Metanephros (tissue), 1 donor: ENCODE measurements around the gene PLIN4. TPM values are rescaled to one million over a fixed set of nuclear protein-coding genes. Genes with fewer than 3 reads are reported as not detected.

Experiments used
- total RNA-seq: library from RNA; depleted of rRNA; stranded (reverse); fragments of >200 nt; gene quantifications from one replicate; pipeline ENCODE4 v1.2.3, GENCODE V29; 2014

The PLIN4 gene, protein sequence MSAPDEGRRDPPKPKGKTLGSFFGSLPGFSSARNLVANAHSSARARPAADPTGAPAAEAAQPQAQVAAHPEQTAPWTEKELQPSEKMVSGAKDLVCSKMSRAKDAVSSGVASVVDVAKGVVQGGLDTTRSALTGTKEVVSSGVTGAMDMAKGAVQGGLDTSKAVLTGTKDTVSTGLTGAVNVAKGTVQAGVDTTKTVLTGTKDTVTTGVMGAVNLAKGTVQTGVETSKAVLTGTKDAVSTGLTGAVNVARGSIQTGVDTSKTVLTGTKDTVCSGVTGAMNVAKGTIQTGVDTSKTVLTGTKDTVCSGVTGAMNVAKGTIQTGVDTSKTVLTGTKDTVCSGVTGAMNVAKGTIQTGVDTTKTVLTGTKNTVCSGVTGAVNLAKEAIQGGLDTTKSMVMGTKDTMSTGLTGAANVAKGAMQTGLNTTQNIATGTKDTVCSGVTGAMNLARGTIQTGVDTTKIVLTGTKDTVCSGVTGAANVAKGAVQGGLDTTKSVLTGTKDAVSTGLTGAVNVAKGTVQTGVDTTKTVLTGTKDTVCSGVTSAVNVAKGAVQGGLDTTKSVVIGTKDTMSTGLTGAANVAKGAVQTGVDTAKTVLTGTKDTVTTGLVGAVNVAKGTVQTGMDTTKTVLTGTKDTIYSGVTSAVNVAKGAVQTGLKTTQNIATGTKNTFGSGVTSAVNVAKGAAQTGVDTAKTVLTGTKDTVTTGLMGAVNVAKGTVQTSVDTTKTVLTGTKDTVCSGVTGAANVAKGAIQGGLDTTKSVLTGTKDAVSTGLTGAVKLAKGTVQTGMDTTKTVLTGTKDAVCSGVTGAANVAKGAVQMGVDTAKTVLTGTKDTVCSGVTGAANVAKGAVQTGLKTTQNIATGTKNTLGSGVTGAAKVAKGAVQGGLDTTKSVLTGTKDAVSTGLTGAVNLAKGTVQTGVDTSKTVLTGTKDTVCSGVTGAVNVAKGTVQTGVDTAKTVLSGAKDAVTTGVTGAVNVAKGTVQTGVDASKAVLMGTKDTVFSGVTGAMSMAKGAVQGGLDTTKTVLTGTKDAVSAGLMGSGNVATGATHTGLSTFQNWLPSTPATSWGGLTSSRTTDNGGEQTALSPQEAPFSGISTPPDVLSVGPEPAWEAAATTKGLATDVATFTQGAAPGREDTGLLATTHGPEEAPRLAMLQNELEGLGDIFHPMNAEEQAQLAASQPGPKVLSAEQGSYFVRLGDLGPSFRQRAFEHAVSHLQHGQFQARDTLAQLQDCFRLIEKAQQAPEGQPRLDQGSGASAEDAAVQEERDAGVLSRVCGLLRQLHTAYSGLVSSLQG (N-terminal part only)
- 10.6 TPM for total RNA-seq

DNA sequence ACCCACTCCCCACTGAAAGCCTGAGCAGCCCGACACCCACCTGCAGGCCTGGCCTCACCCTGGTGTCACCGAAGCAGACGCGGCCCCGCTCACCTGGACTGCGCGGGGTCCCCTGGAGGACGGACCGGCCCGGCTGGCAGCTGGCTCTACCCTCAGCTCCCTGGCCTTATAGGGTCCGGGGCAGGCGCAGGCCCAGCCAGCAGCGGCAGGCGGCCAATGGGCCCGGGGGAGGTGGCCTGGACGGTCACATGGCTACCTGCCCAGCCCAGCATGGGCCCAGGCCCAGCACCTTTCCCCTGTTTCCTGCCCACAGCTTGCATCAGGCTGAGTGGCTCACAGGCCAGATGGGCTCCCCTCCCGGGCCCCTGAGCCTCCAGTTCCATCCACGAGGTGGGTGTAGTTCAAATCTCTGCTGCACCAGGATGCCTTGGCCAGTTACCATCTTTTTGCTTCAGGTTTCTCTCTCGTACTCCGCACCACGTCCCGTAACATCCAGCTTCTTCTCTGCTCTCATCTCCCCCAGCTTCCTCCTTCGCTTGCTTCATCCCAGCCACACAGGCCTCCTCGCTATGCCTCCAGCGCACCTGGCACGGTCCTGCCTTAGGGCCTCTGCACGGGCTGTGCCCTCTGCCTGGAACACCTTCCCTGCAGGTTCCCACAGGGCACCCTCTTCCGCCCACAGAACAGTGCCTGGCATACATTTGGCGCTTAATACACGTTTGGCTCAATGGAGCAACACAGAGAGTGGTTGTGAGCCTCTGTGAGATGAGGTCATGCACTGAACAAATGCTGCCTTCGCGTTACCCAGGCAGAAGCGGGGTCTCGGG is at the start of gene PLIN4:
TSS of gene PLIN4 (minus strand) at position 142 of the 827 bp plus-strand sequence. CDS start 214 bp downstream, outside the sequence.

DNA sequence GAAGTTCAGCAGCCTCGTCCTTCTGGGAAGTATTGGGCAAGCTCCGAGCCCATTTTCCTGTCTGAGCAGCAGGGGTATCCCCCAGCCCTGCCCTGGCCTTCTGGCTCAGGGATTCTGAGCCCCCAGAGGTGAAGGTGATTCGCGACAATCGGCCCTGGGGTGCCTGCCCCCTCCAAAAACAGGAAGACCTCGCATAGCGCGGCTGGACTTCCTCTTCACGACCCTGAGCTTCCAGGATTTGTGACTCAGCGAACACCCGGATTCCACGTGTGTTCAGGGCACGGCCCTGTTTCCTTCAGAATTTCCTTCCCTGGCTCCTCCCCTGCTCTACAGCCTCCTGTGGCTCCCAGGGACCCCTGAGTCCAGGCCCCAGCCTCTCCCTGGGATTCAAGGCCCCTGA is 41.3 kb upstream of the PLIN4 start, which contains the start of gene SEMA6B:
TSS of gene SEMA6B (minus strand) at position 116 of the 400 bp plus-strand sequence. CDS start 1,227 bp downstream, outside the sequence.

DNA sequence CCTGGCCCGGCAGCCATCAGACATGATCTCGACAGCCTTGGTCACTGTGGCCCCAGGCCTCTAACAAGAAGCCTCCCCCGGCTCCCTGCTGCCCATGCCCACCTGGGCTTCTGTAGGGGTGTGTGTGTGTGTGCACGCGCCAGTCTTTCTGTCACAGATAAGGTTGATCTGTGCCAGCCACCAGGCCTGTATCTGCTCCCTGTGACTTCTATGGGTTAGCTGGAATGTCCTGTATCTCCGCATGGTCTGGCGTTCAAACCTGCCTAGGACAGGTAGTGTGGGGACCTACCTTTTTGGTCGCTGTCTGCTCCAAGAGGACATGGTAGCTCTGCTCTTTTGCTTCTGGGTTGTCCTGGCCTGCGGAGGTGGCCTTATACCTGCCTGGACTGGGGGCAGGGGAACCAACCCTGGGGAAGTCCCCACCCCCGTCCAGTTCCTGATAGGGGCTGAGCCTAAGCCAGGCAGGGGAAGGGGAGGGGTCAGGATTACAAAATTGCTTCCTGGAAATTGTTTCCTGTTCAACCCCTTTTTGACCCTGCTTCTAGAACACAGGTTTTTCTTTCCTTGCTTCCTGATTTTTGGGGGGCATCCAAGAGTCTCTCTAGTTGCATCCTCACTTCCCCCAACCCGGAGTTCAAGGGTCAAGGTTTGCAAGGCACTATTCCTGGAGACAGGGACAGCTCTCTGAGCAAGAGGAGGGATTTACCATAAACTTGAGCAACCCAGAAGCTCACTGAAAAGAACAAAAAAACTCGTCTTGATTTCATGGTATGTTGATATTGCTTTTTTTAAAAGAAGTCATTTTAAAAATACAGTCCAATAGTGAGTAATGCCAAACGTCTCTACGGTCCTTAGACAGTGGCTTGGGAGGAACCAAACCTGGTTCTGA is 21.7 kb upstream of the PLIN4 start, which contains the start of gene LRG1:
TSS of gene LRG1 (minus strand) at position 344 of the 889 bp plus-strand sequence. CDS start at position 321, 23 bp downstream.

DNA sequence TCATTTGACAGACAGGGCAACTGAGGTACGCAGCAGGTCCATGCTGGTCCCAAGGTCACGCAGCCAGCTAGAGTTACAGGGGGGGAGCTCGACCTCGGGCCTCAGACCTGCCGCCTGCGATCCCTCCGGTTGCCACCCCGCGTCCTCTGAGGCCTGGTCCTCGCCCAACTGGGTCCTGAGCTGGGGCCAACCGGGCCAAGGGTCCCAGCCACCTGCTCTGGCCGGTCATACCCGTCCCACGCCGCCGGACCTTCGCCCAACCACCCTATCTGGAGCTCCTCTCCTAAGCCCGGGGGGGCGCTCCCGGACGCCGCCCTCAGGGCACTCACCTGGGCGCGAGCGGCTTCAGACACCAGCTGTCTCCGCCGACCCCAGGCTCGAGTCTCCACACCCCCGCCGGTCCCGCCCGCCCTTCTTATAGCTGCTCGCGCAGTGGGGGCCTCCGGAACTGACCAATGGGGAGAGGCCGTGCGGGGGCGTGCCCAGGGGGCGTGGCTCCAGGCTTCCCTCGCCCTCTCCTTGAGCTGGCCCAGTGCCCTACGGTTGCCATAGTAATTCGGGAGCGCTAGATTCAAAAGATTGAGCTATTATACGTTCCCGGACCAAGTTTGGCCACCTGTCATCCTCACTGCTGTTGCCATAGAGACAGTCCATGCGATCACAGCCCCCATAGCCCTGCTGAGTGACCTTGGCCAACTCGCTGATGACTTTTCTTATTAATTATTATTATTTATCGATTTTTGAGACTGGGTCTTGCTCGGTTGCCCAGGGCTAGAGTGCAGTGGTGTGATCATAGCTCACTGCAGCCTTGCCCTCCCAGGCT is 16.8 kb upstream of the PLIN4 start, which contains the start of gene PLIN5:
TSS of gene PLIN5 (minus strand) at position 389 of the 823 bp plus-strand sequence. CDS start 1,150 bp downstream, outside the sequence.

DNA sequence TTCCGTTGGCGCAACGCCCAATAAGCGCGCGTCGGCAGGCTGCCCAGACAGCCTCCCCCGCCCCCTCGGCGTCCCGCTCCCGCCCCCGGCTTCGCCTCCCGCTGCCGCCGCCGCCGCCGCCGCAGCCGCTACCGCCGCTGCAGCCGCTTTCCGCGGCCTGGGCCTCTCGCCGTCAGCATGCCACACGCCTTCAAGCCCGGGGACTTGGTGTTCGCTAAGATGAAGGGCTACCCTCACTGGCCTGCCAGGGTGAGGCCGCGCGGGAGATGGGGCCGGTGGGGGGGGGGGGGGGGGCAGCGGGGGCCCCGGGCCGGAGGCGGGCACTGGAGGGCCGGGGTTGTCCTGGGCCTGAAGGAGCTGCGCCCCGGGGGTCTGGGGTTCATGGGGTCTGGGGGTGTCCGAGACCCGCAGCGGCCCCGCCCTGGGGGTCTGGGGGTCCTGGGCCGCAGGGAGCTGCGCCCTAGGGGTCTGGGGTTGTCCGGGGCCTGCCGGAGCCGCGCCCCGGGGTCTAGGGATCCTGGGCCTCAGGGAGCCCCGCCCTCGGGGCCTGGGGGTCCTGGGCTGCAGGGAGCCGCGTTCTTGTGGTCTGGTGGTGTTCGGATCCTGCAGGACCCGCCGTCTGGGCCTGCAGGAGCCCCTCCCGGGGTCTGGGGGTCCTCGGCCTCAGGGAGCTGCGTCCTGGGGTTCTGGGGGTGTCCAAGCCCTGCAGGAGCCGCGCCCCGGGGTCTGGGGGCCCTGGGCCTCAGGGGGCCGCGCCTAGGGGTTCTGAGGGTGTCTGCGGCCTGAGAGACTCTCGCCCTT is 45.9 kb downstream of the PLIN4 start, which contains the start of gene HDGFL2:
TSS of gene HDGFL2 (plus strand) at position 124 of the 801 bp plus-strand sequence. CDS start at position 178, 54 bp downstream.

DNA sequence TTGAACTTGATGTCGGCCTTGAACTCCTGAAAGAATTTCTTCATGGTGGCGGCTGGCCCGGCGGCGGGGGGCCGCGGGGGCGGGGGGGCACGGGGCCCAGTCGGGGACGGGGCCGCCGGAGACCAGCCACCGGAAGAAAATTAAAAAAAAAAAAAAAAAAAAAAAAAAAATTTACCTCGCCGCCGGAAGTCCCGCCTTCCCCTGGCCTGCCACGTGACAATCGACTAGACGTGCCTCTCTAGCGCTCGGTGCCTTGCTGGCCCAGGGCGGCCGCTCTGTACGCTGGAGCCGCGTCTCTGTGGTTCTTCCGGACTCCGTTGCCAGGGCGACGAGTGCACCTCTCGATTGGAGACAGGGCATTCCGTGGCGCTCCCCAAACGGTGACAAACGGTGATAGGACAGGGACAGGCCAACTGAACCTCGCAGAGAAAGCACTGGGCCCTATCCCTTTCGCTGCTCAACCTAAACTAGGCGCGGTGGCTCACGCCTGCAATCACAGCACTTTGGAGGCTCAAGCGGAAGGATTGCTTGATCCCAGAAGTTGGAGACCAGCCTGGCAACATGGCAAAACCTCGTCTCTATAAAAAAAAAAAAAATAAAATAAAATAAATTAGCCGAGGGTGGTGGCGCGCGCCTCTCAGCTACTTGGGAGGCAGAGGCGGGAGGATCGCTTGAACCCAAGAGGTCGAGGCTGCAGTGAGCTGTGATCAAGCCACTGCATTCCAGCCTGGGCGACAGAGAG is 60.5 kb downstream of the PLIN4 start, which contains the start of gene UBXN6:
TSS of gene UBXN6 (minus strand) at position 141 of the 742 bp plus-strand sequence. CDS start at position 44, 97 bp downstream.

Other genes starting within 250 kb of the PLIN4 start
- gene SHD, start 239.2 kb downstream of the PLIN4 start, total RNA-seq = 5.6 TPM
- 0.70 TPM for gene TMIGD2, start 216.1 kb downstream of the PLIN4 start, total RNA-seq
- 2.9 TPM for gene FSD1, start 213.9 kb downstream of the PLIN4 start, total RNA-seq
- gene STAP2, start 179.7 kb downstream of the PLIN4 start, total RNA-seq = 22.6 TPM
- 14.0 TPM for gene MPND, start 174.9 kb downstream of the PLIN4 start, total RNA-seq
- 34.4 TPM for gene SH3GL1, start 117.9 kb downstream of the PLIN4 start, total RNA-seq
- 15.5 TPM for gene CHAF1A, start 115.8 kb downstream of the PLIN4 start, total RNA-seq
- gene UBXN6, start 60.7 kb downstream of the PLIN4 start, total RNA-seq = 146 TPM
- 50.0 TPM for gene HDGFL2, start 46.2 kb downstream of the PLIN4 start, total RNA-seq
- gene PLIN5, start 16.7 kb upstream of the PLIN4 start, total RNA-seq = 5.8 TPM
- gene LRG1, start 21.6 kb upstream of the PLIN4 start, total RNA-seq = 2.3 TPM
- 6.4 TPM for gene SEMA6B, start 41.2 kb upstream of the PLIN4 start, total RNA-seq
- gene TNFAIP8L1, start 121.0 kb upstream of the PLIN4 start, total RNA-seq = 15.0 TPM
- 57.6 TPM for gene MYDGF, start 151.9 kb upstream of the PLIN4 start, total RNA-seq
- gene DPP9, start 205.4 kb upstream of the PLIN4 start, total RNA-seq = 33.9 TPM